Hematopoietic multipotent progenitor cell treated with erythropoietin and hydrocortisone succinate and interleukin-3 and kit ligand, for 8 days (in vitro differentiated cells): ENCODE results near the gene KRT14.
A peak's percentile ranks its signal among the peaks of the same experiment; 100 is the strongest.
"Not testable (repeated sequence)": the region's sequence is repeated elsewhere in the genome, so short reads cannot be mapped to it uniquely, and the experiment has no call there.

Experiments
- DNase-seq: peaks from one replicate; pipeline ENCODE4 v3.0.0-alpha.2; 2015

The KRT14 gene

GRCh38 chr17:41600318-41600717 lies 13.6 kb upstream of the KRT14 start:
- DNase-seq = no peak

GRCh38 chr17:41599680-41600079 lies 13.0 kb upstream of the KRT14 start:
- DNase-seq = no peak

- DNase-seq = no peak
Measured at GRCh38 chr17:41595585-41595984, 8.9 kb upstream of the KRT14 start.

- DNase-seq = no peak
Measured at GRCh38 chr17:41594363-41594915, 7.7 kb upstream of the KRT14 start.

- DNase-seq = no peak
Measured at GRCh38 chr17:41593306-41593981, 6.7 kb upstream of the KRT14 start.

GRCh38 chr17:41592601-41593305 lies 6.1 kb upstream of the KRT14 start:
- DNase-seq = no peak

GRCh38 chr17:41589301-41589700 lies 2.6 kb upstream of the KRT14 start:
- no peak for DNase-seq

- DNase-seq = no peak
Measured at GRCh38 chr17:41588126-41588810, 1.6 kb upstream of the KRT14 start.

GRCh38 chr17:41585301-41586056 lies 1.2 kb downstream of the KRT14 start:
- no peak for DNase-seq

- not testable (repeated sequence) for DNase-seq
Measured at GRCh38 chr17:41584331-41584927, 2.3 kb downstream of the KRT14 start.

GRCh38 chr17:41583137-41584127 lies 3.3 kb downstream of the KRT14 start:
- DNase-seq = no peak

- not testable (repeated sequence) for DNase-seq
Measured at GRCh38 chr17:41582061-41582968, 4.4 kb downstream of the KRT14 start.

- DNase-seq = no peak
Measured at GRCh38 chr17:41581366-41582060, 5.2 kb downstream of the KRT14 start.

GRCh38 chr17:41580687-41581365 lies 5.9 kb downstream of the KRT14 start:
- no peak for DNase-seq

- DNase-seq = no peak
Measured at GRCh38 chr17:41580244-41580575, 6.5 kb downstream of the KRT14 start.

GRCh38 chr17:41579484-41580243 lies 7.0 kb downstream of the KRT14 start:
- peak; percentile 88 for DNase-seq

GRCh38 chr17:41578971-41579370 lies 7.7 kb downstream of the KRT14 start:
- DNase-seq = no peak

GRCh38 chr17:41578538-41578937 lies 8.2 kb downstream of the KRT14 start:
- DNase-seq = no peak
